IMR-90 (cell line): ENCODE measurements around the gene GADD45GIP1. TPM values are rescaled to one million over a fixed set of nuclear protein-coding genes. Genes with fewer than 3 reads are reported as not detected.
A peak's percentile ranks its signal among the peaks of the same experiment; 100 is the strongest.

Experiments
- ATAC-seq: fragments of 200-7000 bp; cut with Tn5 transposase; 2 replicates; pipeline ENCODE4 v1.9.1; 2020; ENCODE audit warnings: low read depth, mild to moderate bottlenecking, moderate library complexity
- BruUV-seq: library from RNA; stranded (reverse); fragments of 400-500 nt; replicated peaks from 2 replicates; lab custom pipeline; 2021; lab: Mats Ljungman, UMichigan
- CTCF ChIA-PET: fragments of 300-600 bp; formaldehyde crosslinking; extraction: SDS; loops from one replicate; lab custom pipeline; 2021; ENCODE audit warnings: antibody characterized with exemption; lab: Yijun Ruan, JAX
- POLR2A ChIA-PET: fragments of 300-600 bp; sonication (Branson Sonifier 250); formaldehyde crosslinking; loops from one replicate; lab custom pipeline; 2022; ENCODE audit warnings: antibody characterized with exemption; ENCODE audit not compliant: unreplicated experiment; lab: Charles Lee
- DNase-seq: peaks from one replicate; pipeline ENCODE4 v3.0.0; 2013
- H2AFZ ChIP-seq: replicated peaks from 2 replicates; pipeline ENCODE3; 2013; ENCODE audit warnings: low read length, mild to moderate bottlenecking; ENCODE audit not compliant: poor library complexity
- H2AK5ac ChIP-seq: 2 replicates; pipeline ENCODE4 v1.6.1; 2013; ENCODE audit warnings: low read depth, low read length, inconsistent platforms
- H2AK9ac ChIP-seq: replicated peaks from 2 replicates; pipeline ENCODE3; 2013; ENCODE audit warnings: mild to moderate bottlenecking, low read depth, low read length, moderate library complexity; ENCODE audit not compliant: poor library complexity
- H2BK120ac ChIP-seq: 2 replicates; pipeline ENCODE4 v1.6.1; 2013; ENCODE audit warnings: low read depth, low read length, inconsistent platforms
- H2BK15ac ChIP-seq: 3 replicates; pipeline ENCODE4 v1.6.1; 2013; ENCODE audit warnings: low read depth, low read length, inconsistent platforms
- H2BK20ac ChIP-seq: 2 replicates; pipeline ENCODE4 v1.6.1; 2013; ENCODE audit warnings: low read depth, mild to moderate bottlenecking, inconsistent platforms, low read length, moderate library complexity
- H2BK5ac ChIP-seq: 2 replicates; pipeline ENCODE4 v1.6.1; 2013; ENCODE audit warnings: mild to moderate bottlenecking, low read depth, low read length, inconsistent platforms; ENCODE audit not compliant: poor library complexity, severe bottlenecking
- H3K14ac ChIP-seq: replicated peaks from 2 replicates; pipeline ENCODE4 v1.6.1; 2013; ENCODE audit warnings: low read depth, low read length, inconsistent platforms
- H3K18ac ChIP-seq: 2 replicates; pipeline ENCODE4 v1.6.1; 2013; ENCODE audit warnings: low read depth, low read length, control low read depth
- H3K23ac ChIP-seq: 2 replicates; pipeline ENCODE4 v1.6.1; 2013; ENCODE audit warnings: low read depth, low read length, inconsistent platforms
- H3K27ac ChIP-seq: 2 replicates; pipeline ENCODE4 v1.5.1; 2013; ENCODE audit warnings: mild to moderate bottlenecking, control low read depth, low read length; ENCODE audit not compliant: insufficient read depth
- H3K27me3 ChIP-seq: 2 replicates; pipeline ENCODE4 v1.6.1; 2013; ENCODE audit warnings: low read length; ENCODE audit not compliant: control insufficient read depth, insufficient read depth
- H3K36me3 ChIP-seq: 2 replicates; pipeline ENCODE4 v1.6.1; 2013; ENCODE audit warnings: low read length, mixed read lengths; ENCODE audit not compliant: control insufficient read depth, insufficient read depth
- H3K4ac ChIP-seq: 2 replicates; pipeline ENCODE4 v1.6.1; 2013; ENCODE audit warnings: low read depth, low read length, inconsistent platforms
- H3K4me1 ChIP-seq: 2 replicates; pipeline ENCODE4 v1.6.1; 2013; ENCODE audit warnings: low read length, mixed read lengths; ENCODE audit not compliant: control insufficient read depth, insufficient read depth
- H3K4me2 ChIP-seq: 2 replicates; pipeline ENCODE4 v1.6.1; 2013; ENCODE audit warnings: low read depth, mild to moderate bottlenecking, control low read depth, low read length, moderate library complexity
- H3K4me3 ChIP-seq: 2 replicates; pipeline ENCODE4 v1.5.1; 2013; ENCODE audit warnings: low read depth, mild to moderate bottlenecking, control low read depth, low read length, moderate library complexity; ENCODE audit not compliant: insufficient read depth
- H3K56ac ChIP-seq: 2 replicates; pipeline ENCODE4 v1.6.1; 2013; ENCODE audit warnings: low read length, inconsistent platforms; ENCODE audit not compliant: insufficient read depth; ENCODE audit errors: extremely low read depth
- H3K79me1 ChIP-seq, 2 experiments: 2 replicates each; pipeline ENCODE4 v1.6.1; 2013; ENCODE audit warnings: low read length in 2 of 2, inconsistent platforms in 1 of 2, low read depth in 1 of 2
- H3K9ac ChIP-seq: 2 replicates; pipeline ENCODE4 v1.6.1; 2013; ENCODE audit warnings: low read depth, low read length, control low read depth
- H3K9me1 ChIP-seq: 2 replicates; pipeline ENCODE4 v1.6.1; 2013; ENCODE audit warnings: low read length, inconsistent platforms; ENCODE audit not compliant: insufficient read depth
- H3K9me3 ChIP-seq: 2 replicates; pipeline ENCODE4 v1.6.1; 2013; ENCODE audit warnings: low read length; ENCODE audit not compliant: control insufficient read depth, insufficient read depth
- H4K20me1 ChIP-seq: 2 replicates; pipeline ENCODE4 v1.6.1; 2013; ENCODE audit warnings: low read length, inconsistent platforms; ENCODE audit not compliant: insufficient read depth
- H4K5ac ChIP-seq: 2 replicates; pipeline ENCODE4 v1.6.1; 2013; ENCODE audit warnings: mild to moderate bottlenecking, low read depth, low read length, control low read depth
- H4K8ac ChIP-seq, 2 experiments: 2 replicates each; pipeline ENCODE4 v1.6.1; 2013; ENCODE audit warnings: low read depth in 2 of 2, low read length in 2 of 2, control low read depth in 1 of 2, inconsistent platforms in 1 of 2
- H4K91ac ChIP-seq: 2 replicates; pipeline ENCODE4 v1.6.1; 2013; ENCODE audit warnings: low read depth, low read length, inconsistent platforms; ENCODE audit not compliant: insufficient read depth
- BHLHE40 ChIP-seq: fragments of 150-350 bp; IDR thresholded peaks from 2 replicates; pipeline ENCODE4 v1.6.1; 2016; ENCODE audit warnings: mild to moderate bottlenecking, low read depth, low read length
- CEBPB ChIP-seq: IDR thresholded peaks from 2 replicates; pipeline ENCODE4 v1.6.1; 2012; ENCODE audit warnings: low read depth, low read length, improper control_type of control experiment
- CHD1 ChIP-seq: IDR thresholded peaks from 2 replicates; pipeline ENCODE4 v1.6.1; 2012; ENCODE audit warnings: low read depth, low read length, improper control_type of control experiment
- MAFK ChIP-seq: IDR thresholded peaks from 2 replicates; pipeline ENCODE4 v1.6.1; 2012; ENCODE audit warnings: low read depth, low read length, improper control_type of control experiment
- MAZ ChIP-seq: IDR thresholded peaks from 2 replicates; pipeline ENCODE4 v1.6.1; 2012; ENCODE audit warnings: low read depth, mild to moderate bottlenecking, low read length, improper control_type of control experiment, moderate library complexity, borderline replicate concordance
- MXI1 ChIP-seq: IDR thresholded peaks from 2 replicates; pipeline ENCODE4 v1.6.1; 2012; ENCODE audit warnings: low read depth, mild to moderate bottlenecking, low read length, moderate library complexity, borderline replicate concordance
- NFE2L2 ChIP-seq: fragments of 150-350 bp; IDR thresholded peaks from 2 replicates; pipeline ENCODE4 v1.6.1; 2016; ENCODE audit warnings: low read depth, mild to moderate bottlenecking, low read length
- POLR2A ChIP-seq: IDR thresholded peaks from 2 replicates; pipeline ENCODE4 v1.6.1; 2012; ENCODE audit warnings: mild to moderate bottlenecking, low read depth, low read length
- RAD21 ChIP-seq: IDR thresholded peaks from 2 replicates; pipeline ENCODE4 v1.6.1; 2012; ENCODE audit warnings: low read length, improper control_type of control experiment
- RFX5 ChIP-seq: IDR thresholded peaks from 2 replicates; pipeline ENCODE4 v1.8.0; 2012; ENCODE audit warnings: low read depth, mild to moderate bottlenecking, low read length, moderate library complexity
- WGBS, 2 experiments: methylation state at CpG; one replicate each; pipeline versions ENCODE4 v1.1.5 to v1.1.7; 2013; ENCODE audit warnings: missing lambda C conversion rate in 2 of 2; ENCODE audit not compliant: insufficient read length in 1 of 2; ENCODE audit errors: extremely low coverage in 2 of 2; 5-methylcytosine and 5-hydroxymethylcytosine counted together
- dilution Hi-C: fragments of 300-500 bp; cut with HindIII; formaldehyde crosslinking; loops from one replicate; pipeline ENCODE4 v1.14.3; 2018; ENCODE audit warnings: low sequenced_read_pairs; ENCODE audit not compliant: unreplicated experiment
- in situ Hi-C: fragments of 300-500 bp; cut with MboI; formaldehyde crosslinking; loops from 3 replicates; pipeline ENCODE4 v1.14.3; 2019; ENCODE audit warnings: low sequenced_read_pairs, inconsistent platforms, mixed read lengths
- intact Hi-C: fragments of 100-400 bp; cut with micrococcal nuclease; formaldehyde crosslinking; loops from 2 replicates; pipeline ENCODE4 v1.10.0; 2022
- polyA plus RNA-seq, 3 experiments: library from polyadenylated mRNA; depleted of rRNA; stranded (reverse); fragments of >200 nt; gene quantifications; 2 replicates each; pipeline ENCODE4 v1.2.3, GENCODE V29; 2012; ENCODE audit warnings: low replicate concordance in 1 of 3
- total RNA-seq: library from RNA; depleted of rRNA; stranded (reverse); fragments of >200 nt; gene quantifications from 2 replicates; pipeline ENCODE4 v1.2.3, GENCODE V29; 2012
- TF ChIP-seq, protein P1 (sequence below): conservative IDR thresholded peaks from 2 replicates; pipeline ENCODE4 v1.5.1; 2012; ENCODE audit warnings: mild to moderate bottlenecking, low read depth, low read length, improper control_type of control experiment
- TF ChIP-seq, protein P2 (sequence below): fragments of 150-350 bp; IDR thresholded peaks from 2 replicates; pipeline ENCODE4 v1.6.1; 2016; ENCODE audit warnings: low read depth, mild to moderate bottlenecking, low read length, moderate library complexity, borderline replicate concordance
- TF ChIP-seq, protein P3 (sequence below): fragments of 150-350 bp; IDR thresholded peaks from 2 replicates; pipeline ENCODE4 v1.6.1; 2017; ENCODE audit warnings: mild to moderate bottlenecking, antibody characterized with exemption, low read length, low read depth

Gene GADD45GIP1
- total and polyA plus RNA-seq, 2 of the 4 experiments (the other 2 are of a cell fraction) = 13.3 to 42.4 TPM

- H3K4me3 ChIP-seq = peak within 1 kb of the TSS; percentile 91
Measured at GRCh38 chr19:12933287-12934072, 23.5 kb downstream of the GADD45GIP1 start, which contains the start of gene FARSA. Gene FARSA (minus strand): TSS chr19:12933711. CDS start chr19:12933696, 15 bp downstream.

More at GRCh38 chr19:12933287-12934072, 23.5 kb downstream of the GADD45GIP1 start, which contains the start of gene FARSA:
- ATAC-seq (peak; percentile 76), DNase-seq (peak; percentile 87)
- TF ChIP-seq POLR2A (peak; percentile 84), CHD1 (no peak), RFX5 (no peak), MAFK (no peak), CEBPB (0 out of 2 replicates have a peak, but pooled peaks have one; percentile 27), RAD21 (no peak), NFE2L2 (no peak), BHLHE40 (no peak), MXI1 (peak; percentile 94), MAZ (peak; percentile 89)
- TF ChIP-seq, protein P1, sequence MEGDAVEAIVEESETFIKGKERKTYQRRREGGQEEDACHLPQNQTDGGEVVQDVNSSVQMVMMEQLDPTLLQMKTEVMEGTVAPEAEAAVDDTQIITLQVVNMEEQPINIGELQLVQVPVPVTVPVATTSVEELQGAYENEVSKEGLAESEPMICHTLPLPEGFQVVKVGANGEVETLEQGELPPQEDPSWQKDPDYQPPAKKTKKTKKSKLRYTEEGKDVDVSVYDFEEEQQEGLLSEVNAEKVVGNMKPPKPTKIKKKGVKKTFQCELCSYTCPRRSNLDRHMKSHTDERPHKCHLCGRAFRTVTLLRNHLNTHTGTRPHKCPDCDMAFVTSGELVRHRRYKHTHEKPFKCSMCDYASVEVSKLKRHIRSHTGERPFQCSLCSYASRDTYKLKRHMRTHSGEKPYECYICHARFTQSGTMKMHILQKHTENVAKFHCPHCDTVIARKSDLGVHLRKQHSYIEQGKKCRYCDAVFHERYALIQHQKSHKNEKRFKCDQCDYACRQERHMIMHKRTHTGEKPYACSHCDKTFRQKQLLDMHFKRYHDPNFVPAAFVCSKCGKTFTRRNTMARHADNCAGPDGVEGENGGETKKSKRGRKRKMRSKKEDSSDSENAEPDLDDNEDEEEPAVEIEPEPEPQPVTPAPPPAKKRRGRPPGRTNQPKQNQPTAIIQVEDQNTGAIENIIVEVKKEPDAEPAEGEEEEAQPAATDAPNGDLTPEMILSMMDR = no peak
- TF ChIP-seq, protein P2, sequence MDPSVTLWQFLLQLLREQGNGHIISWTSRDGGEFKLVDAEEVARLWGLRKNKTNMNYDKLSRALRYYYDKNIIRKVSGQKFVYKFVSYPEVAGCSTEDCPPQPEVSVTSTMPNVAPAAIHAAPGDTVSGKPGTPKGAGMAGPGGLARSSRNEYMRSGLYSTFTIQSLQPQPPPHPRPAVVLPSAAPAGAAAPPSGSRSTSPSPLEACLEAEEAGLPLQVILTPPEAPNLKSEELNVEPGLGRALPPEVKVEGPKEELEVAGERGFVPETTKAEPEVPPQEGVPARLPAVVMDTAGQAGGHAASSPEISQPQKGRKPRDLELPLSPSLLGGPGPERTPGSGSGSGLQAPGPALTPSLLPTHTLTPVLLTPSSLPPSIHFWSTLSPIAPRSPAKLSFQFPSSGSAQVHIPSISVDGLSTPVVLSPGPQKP = 0 out of 2 replicates have a peak, but pooled peaks have one; percentile 78
- TF ChIP-seq, protein P3, sequence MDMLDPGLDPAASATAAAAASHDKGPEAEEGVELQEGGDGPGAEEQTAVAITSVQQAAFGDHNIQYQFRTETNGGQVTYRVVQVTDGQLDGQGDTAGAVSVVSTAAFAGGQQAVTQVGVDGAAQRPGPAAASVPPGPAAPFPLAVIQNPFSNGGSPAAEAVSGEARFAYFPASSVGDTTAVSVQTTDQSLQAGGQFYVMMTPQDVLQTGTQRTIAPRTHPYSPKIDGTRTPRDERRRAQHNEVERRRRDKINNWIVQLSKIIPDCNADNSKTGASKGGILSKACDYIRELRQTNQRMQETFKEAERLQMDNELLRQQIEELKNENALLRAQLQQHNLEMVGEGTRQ = peak; percentile 66
- Histone ChIP-seq H3K14ac (peak within 1 kb of the TSS; percentile 98), H2AK5ac (peak within 1 kb of the TSS; percentile 93), H3K4me1 (peaks cover 10% of the 10 kb centered on the region), H4K20me1 (peaks cover 18% of the 10 kb centered on the region), H2BK5ac (peak within 1 kb of the TSS; percentile 82), H4K5ac (peak within 1 kb of the TSS; percentile 95), H3K4ac (peak within 1 kb of the TSS; percentile 93), H3K4me2 (peak within 1 kb of the TSS; percentile 97), H3K18ac (peak within 1 kb of the TSS; percentile 71), H2BK120ac (peak within 1 kb of the TSS; percentile 73; the same call in 1 of the 2 replicates), H4K8ac (peak within 1 kb of the TSS; percentile 44 to 100), H3K79me1 (peaks cover 8 to 51% of the 10 kb centered on the region in 2 experiments; a peak in 3 of 4 replicates), H3K9me1 (peaks cover 11% of the 10 kb centered on the region), H3K23ac (peak within 1 kb of the TSS; percentile 94), H2BK20ac (peak within 1 kb of the TSS; percentile 66; the same call in 1 of the 2 replicates), H3K27ac (peak within 1 kb of the TSS; percentile 80), H2AFZ (peak within 1 kb of the TSS; percentile 97), H3K36me3 (peaks cover 19% of the 10 kb centered on the region), H2BK15ac (peak within 1 kb of the TSS; percentile 84; the same call in 1 of the 3 replicates), H3K56ac (peak within 1 kb of the TSS; percentile 73), H3K27me3 (no peaks in the 10 kb centered on the region), H4K91ac (peak within 1 kb of the TSS; percentile 94), H3K9me3 (no peaks in the 10 kb centered on the region), H2AK9ac (peak within 1 kb of the TSS; percentile 100), H3K9ac (peak within 1 kb of the TSS; percentile 92)
- 0% methylated on average over 18 of the region's 51 CpGs; no CpG with 5 or more reads in 1 of the 2 experiments for WGBS, 2 experiments
- dilution Hi-C loops (no loop called here), intact Hi-C loops (no loop called here), in situ Hi-C loops (no loop called here)
- ChIA-PET CTCF (no interaction called here), POLR2A (interaction anchor here (0.6 to 1.0 kb wide), 2 partner anchors 12 to 13 kb away, joined by 4 to 6 read pairs; no protein-coding TSS in a partner anchor)
- no TSS peak for BruUV-seq
